Activated CD4-positive, alpha-beta memory T cell treated with anti-CD3 and anti-CD28 coated beads for 36 hours (primary cell): ENCODE data around the gene S100A2. TPM values are rescaled to one million over a fixed set of nuclear protein-coding genes. Genes with fewer than 3 reads are reported as not detected.

Experiments
- CTCF ChIA-PET: fragments of 350-600 bp; sonication (Branson Sonifier 250); formaldehyde crosslinking; loops from one replicate; lab custom pipeline; 2021; ENCODE audit warnings: antibody characterized with exemption, inconsistent platforms; lab: Charles Lee
- POLR2A ChIA-PET: fragments of 350-600 bp; sonication (Branson Sonifier 250); formaldehyde crosslinking; loops from one replicate; lab custom pipeline; 2021; ENCODE audit warnings: antibody characterized with exemption; lab: Charles Lee
- DNase-seq: peaks from one replicate; pipeline ENCODE4 v3.0.0-alpha.2; 2020
- H3K27ac Mint-ChIP-seq: one replicate; pipeline ENCODE4 v1.8.0; 2021; ENCODE audit warnings: mixed read lengths
- H3K27me3 Mint-ChIP-seq: one replicate; pipeline ENCODE4 v1.8.0; 2021; ENCODE audit warnings: mixed read lengths
- H3K36me3 Mint-ChIP-seq: one replicate; pipeline ENCODE4 v1.8.0; 2021; ENCODE audit warnings: mixed read lengths
- H3K4me1 Mint-ChIP-seq: one replicate; pipeline ENCODE4 v1.8.0; 2021; ENCODE audit warnings: low read depth, mixed read lengths
- H3K4me3 Mint-ChIP-seq: one replicate; pipeline ENCODE4 v1.8.0; 2021; ENCODE audit warnings: mild to moderate bottlenecking, mixed read lengths
- H3K9me3 Mint-ChIP-seq: one replicate; pipeline ENCODE4 v1.8.0; 2021; ENCODE audit warnings: mixed read lengths
- intact Hi-C: fragments of 100-400 bp; cut with micrococcal nuclease; formaldehyde crosslinking; loops from one replicate; pipeline ENCODE4 v1.15.1; 2023
- total RNA-seq, 2 experiments: library from RNA; stranded (reverse); gene quantifications; one replicate each; pipeline ENCODE4 v1.2.3, GENCODE V29; 2021

S100A2 gene
- total RNA-seq, 2 experiments from 2014 or later = 3.5 to 5.3 TPM

DNA sequence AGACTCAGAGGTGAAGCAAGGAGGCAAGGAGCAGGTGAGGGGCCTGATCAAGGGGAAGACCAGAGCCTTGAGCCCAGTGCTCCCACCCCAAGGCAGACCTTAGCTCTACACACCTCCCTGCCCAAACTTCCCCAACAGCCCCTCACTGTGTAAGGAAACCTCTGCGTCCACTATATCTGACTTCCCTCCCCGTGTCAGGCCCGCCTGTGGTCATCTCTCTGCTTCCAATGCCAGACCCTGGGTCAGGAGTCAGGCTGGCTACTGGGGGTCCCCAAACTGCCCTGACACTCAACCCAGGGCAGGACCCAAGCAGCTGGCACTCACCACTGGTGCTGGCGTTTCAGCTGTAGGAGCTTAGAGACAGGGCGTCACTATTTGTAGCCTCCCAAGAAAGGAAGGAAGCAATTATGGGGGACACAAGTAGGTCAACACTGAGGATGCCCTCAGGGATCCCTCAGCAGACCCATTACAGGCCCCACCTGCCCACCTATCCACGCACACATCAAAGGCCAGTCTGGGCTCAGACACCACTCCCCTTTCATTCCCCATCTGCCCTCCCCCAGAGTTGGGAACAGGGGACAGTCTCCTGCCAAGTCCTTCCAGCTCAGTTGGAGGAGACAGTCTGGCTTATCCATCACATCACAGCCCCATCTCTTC is 15.8 kb downstream of the S100A2 start:
- Mint-ChIP-seq H3K27me3 (no peaks in the 10 kb centered on the region), H3K36me3 (peaks cover 6% of the 10 kb centered on the region), H3K9me3 (no peaks in the 10 kb centered on the region), H3K27ac (no peak overlapping the region), H3K4me3 (no peak overlapping the region), H3K4me1 (peaks cover 30% of the 10 kb centered on the region)
- CTCF ChIA-PET = interaction anchor here (1.3 to 3.9 kb wide), 4 partner anchors 15 to 39 kb away, joined by 3 to 18 read pairs (median 8); no protein-coding TSS in a partner anchor
- POLR2A ChIA-PET = interaction anchor here (1.0 kb wide), 1 partner anchor 17 kb away, joined by 3 read pairs; no protein-coding TSS in a partner anchor
- intact Hi-C loops = loop anchor here (10.0 kb wide), 2 partner anchors 415 to 1515 kb away; partner anchors contain the start of genes CREB3L4, S100A11 and SLC39A1
- DNase-seq = no peak

DNA sequence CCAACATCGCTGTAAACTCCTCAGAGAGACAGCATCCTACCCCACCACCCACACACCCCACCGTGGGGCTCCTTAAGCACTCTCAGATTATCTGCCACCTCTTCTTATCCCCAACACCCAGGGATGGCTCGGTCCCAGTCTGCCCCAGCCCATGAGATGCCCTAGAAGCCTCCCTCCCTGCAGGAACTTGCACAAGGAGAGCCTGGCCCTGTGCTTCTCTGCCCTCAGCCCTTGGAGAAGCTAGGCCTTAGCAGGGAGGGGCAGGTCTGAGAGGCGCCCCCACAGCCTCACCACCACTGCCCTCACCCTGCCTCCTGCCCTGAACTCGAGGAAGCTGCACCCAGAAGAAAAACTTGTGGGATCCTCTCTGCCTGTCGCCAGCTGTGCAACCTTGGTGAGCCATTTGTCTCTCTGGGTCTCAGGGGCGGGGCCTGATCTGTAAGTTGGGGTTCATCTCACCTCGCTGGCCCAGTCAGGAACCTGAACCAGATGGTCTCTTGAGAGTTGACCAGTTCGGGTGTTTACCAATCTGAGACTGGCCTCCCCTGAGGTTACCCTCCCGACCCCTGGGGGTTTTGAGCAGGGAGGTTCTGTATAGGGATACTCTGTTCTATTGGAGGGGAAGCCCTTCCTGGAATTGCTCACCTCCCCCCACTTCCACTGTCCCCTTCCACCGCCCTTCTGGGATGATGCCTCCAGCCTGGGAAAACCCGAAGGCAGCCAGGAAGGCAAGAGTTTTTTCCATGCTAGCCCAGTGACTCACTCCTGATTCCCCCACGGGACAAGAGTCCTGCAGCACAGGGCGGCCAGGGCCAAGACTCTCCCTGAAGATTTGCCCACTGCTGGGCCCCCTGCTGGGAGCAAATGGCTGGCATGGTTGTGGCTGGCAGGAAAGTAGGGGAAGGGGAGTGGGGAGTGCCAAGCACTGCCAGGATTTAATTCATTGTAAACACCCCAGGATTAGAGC is 16.6 kb downstream of the S100A2 start, which contains the start of gene S100A3:
Gene S100A3, minus strand, starts transcription at position 537 of the 967 bp plus-strand sequence. CDS start 773 bp downstream, outside the sequence.
- H3K36me3 Mint-ChIP-seq = peaks cover 15% of the 10 kb centered on the region
- H3K9me3 Mint-ChIP-seq = no peaks in the 10 kb centered on the region
- ChIA-PET CTCF (interaction anchor here (2.0 to 3.9 kb wide), 2 partner anchors 16 to 19 kb away, joined by 9 to 18 read pairs; no protein-coding TSS in a partner anchor), POLR2A (no interaction called here)
- peaks cover 37% of the 10 kb centered on the region for H3K4me1 Mint-ChIP-seq
- intact Hi-C loops = loop anchor here (10.0 kb wide), 2 partner anchors 416 to 1514 kb away; partner anchors contain the start of genes CREB3L4, S100A11 and SLC39A1
- H3K27me3 Mint-ChIP-seq = no peaks in the 10 kb centered on the region
- H3K27ac Mint-ChIP-seq = no peak within 1 kb of the TSS
- no peak for DNase-seq
- no peak within 1 kb of the TSS for H3K4me3 Mint-ChIP-seq

DNA sequence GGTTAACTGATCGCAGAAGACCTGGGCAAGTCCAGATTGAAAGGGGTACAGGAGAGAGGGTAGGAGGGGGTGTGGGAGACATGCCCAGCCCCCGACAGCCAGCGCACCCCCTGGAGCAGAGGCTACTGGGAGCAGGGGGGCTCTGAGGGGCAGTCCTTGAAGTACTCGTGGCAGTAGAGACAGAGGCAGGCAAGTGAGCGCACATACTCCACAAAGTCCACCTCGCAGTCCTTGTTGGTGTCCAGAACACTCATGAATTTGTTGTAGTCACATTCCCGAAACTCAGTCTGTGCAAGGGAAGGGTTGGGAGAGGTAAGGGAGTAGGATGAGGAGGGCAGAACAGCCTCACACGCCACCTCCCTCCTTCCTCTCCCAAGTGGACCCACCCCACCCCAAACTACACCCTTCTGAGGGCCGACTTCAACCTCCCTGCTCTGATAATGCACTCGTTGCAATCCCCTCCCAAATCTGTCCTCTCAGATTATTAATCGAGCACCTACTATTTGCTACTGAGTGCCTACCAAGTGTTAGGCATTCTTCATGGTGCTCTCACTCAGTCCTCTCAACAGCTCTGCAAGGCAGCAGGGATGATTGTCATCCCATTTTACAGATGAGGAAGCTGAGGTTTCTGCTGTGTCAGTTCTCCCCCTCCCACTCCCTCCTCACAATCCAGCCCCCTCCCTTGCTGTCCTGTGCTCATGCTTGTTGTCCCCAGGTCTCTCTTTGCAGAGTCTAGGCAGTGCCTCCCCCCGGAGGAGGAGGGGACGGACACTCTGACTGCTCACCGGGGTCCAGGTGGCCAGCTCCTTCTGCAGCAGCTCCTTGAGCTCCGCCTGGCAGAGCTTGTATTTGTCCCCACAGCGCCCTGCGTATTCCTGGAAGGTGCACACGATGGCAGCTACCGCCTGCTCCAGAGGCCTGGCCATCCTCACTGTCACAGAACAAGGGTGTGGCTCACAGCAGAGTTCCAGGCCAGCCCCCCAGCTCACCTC is 17.8 kb downstream of the S100A2 start:
- DNase-seq = no peak
- peaks cover 49% of the 10 kb centered on the region for H3K4me1 Mint-ChIP-seq
- H3K9me3 Mint-ChIP-seq = no peaks in the 10 kb centered on the region
- ChIA-PET CTCF (interaction anchor here (3.9 to 5.4 kb wide), 2 partner anchors 15 kb away, joined by 18 to 66 read pairs; no protein-coding TSS in a partner anchor), POLR2A (no interaction called here)
- intact Hi-C loops = loop anchor here (2.0 to 10.0 kb wide), 3 partner anchors 15 to 1513 kb away; partner anchors contain the start of genes CREB3L4, S100A11 and SLC39A1
- H3K4me3 Mint-ChIP-seq = no peak overlapping the region
- H3K36me3 Mint-ChIP-seq = peaks cover 27% of the 10 kb centered on the region
- no peak overlapping the region for H3K27ac Mint-ChIP-seq
- H3K27me3 Mint-ChIP-seq = no peaks in the 10 kb centered on the region

- Mint-ChIP-seq H3K36me3 (peaks cover 30% of the 10 kb centered on the region), H3K4me3 (no peak overlapping the region), H3K27ac (peak overlapping the region; percentile 99), H3K27me3 (no peaks in the 10 kb centered on the region), H3K9me3 (no peaks in the 10 kb centered on the region), H3K4me1 (peaks cover 58% of the 10 kb centered on the region)
- DNase-seq = no peak
- ChIA-PET CTCF (interaction anchor here (3.9 to 5.4 kb wide), 2 partner anchors 14 to 22 kb away, joined by 49 to 66 read pairs; no protein-coding TSS in a partner anchor), POLR2A (interaction anchor here (3.4 to 4.2 kb wide), 2 partner anchors 13 to 87 kb away, joined by 20 to 96 read pairs; partner anchors contain the start of genes CHTOP and S100A6)
- intact Hi-C loops = loop anchor here (2.0 to 10.0 kb wide), 3 partner anchors 14 to 1512 kb away; partner anchors contain the start of genes CREB3L4, S100A11 and SLC39A1
Observed at GRCh38 chr1:153546796-153547559, 18.7 kb downstream of the S100A2 start.

GRCh38 chr1:153546371-153546770 is 19.3 kb downstream of the S100A2 start:
- intact Hi-C loops = loop anchor here (2.0 to 10.0 kb wide), 3 partner anchors 14 to 1512 kb away; partner anchors contain the start of genes CREB3L4, S100A11 and SLC39A1
- CTCF ChIA-PET = interaction anchor here (2.3 to 5.4 kb wide), 5 partner anchors 14 to 36 kb away, joined by 12 to 66 read pairs (median 28); partner anchors contain the start of gene S100A2
- H3K36me3 Mint-ChIP-seq = peaks cover 30% of the 10 kb centered on the region
- peaks cover 64% of the 10 kb centered on the region for H3K4me1 Mint-ChIP-seq
- no peaks in the 10 kb centered on the region for H3K27me3 Mint-ChIP-seq
- H3K27ac Mint-ChIP-seq = peak overlapping the region; percentile 99
- no peaks in the 10 kb centered on the region for H3K9me3 Mint-ChIP-seq
- POLR2A ChIA-PET = interaction anchor here (0.6 to 4.2 kb wide), 4 partner anchors 12 to 126 kb away, joined by 4 to 96 read pairs (median 35); partner anchors contain the start of genes CHTOP, S100A2 and S100A6
- H3K4me3 Mint-ChIP-seq = peak overlapping the region; percentile 92
- DNase-seq = no peak

- peaks cover 74% of the 10 kb centered on the region for H3K4me1 Mint-ChIP-seq
- POLR2A ChIA-PET = interaction anchor here (0.6 to 4.2 kb wide), 10 partner anchors 8 to 422 kb away, joined by 3 to 96 read pairs (median 5); partner anchors contain the start of genes CHTOP, CREB3L4, S100A2 and S100A6
- H3K27me3 Mint-ChIP-seq = no peaks in the 10 kb centered on the region
- no peaks in the 10 kb centered on the region for H3K9me3 Mint-ChIP-seq
- peak; percentile 98 for DNase-seq
- H3K36me3 Mint-ChIP-seq = peaks cover 30% of the 10 kb centered on the region
- intact Hi-C loops = loop anchor here (1.0 to 10.0 kb wide), 6 partner anchors 9 to 1511 kb away; partner anchors contain the start of genes CREB3L4, S100A11 and SLC39A1
- CTCF ChIA-PET = interaction anchor here (0.6 to 5.4 kb wide), 9 partner anchors 9 to 35 kb away, joined by 3 to 66 read pairs (median 19); partner anchors contain the start of genes S100A2 and S100A6
- peak within 1 kb of the TSS; percentile 92 for H3K4me3 Mint-ChIP-seq
- H3K27ac Mint-ChIP-seq = peak within 1 kb of the TSS; percentile 99
Observed at GRCh38 chr1:153545067-153546055, 20.3 kb downstream of the S100A2 start, which contains the start of gene S100A4. Gene S100A4 (minus strand): TSS chr1:153545806. CDS start chr1:153544794, 1,012 bp downstream.

- H3K4me3 Mint-ChIP-seq = peak overlapping the region; percentile 92
- H3K36me3 Mint-ChIP-seq = peaks cover 30% of the 10 kb centered on the region
- intact Hi-C loops = loop anchor here (1.0 to 10.0 kb wide), 5 partner anchors 8 to 1510 kb away; partner anchors contain the start of genes CREB3L4, S100A11 and SLC39A1
- CTCF ChIA-PET = interaction anchor here (0.6 to 5.4 kb wide), 9 partner anchors 9 to 34 kb away, joined by 3 to 66 read pairs (median 19); partner anchors contain the start of genes S100A2 and S100A6
- POLR2A ChIA-PET = interaction anchor here (0.9 to 4.2 kb wide), 9 partner anchors 9 to 423 kb away, joined by 3 to 96 read pairs (median 6); partner anchors contain the start of genes CHTOP, CREB3L4, S100A2 and S100A6
- H3K27me3 Mint-ChIP-seq = no peaks in the 10 kb centered on the region
- no peaks in the 10 kb centered on the region for H3K9me3 Mint-ChIP-seq
- peaks cover 82% of the 10 kb centered on the region for H3K4me1 Mint-ChIP-seq
- H3K27ac Mint-ChIP-seq = peak overlapping the region; percentile 99
- DNase-seq = no peak
Observed at GRCh38 chr1:153544453-153545066, 21.1 kb downstream of the S100A2 start.

- ChIA-PET POLR2A (interaction anchor here (1.7 to 4.2 kb wide), 4 partner anchors 10 to 90 kb away, joined by 13 to 96 read pairs (median 35); partner anchors contain the start of genes CHTOP, S100A2 and S100A6), CTCF (interaction anchor here (2.0 to 5.4 kb wide), 6 partner anchors 9 to 33 kb away, joined by 7 to 66 read pairs (median 27); partner anchors contain the start of gene S100A6)
- H3K27ac Mint-ChIP-seq = peak overlapping the region; percentile 99
- intact Hi-C loops = loop anchor here (10.0 kb wide), 2 partner anchors 421 to 1509 kb away; partner anchors contain the start of genes CREB3L4, S100A11 and SLC39A1
- no peaks in the 10 kb centered on the region for H3K9me3 Mint-ChIP-seq
- peaks cover 83% of the 10 kb centered on the region for H3K4me1 Mint-ChIP-seq
- no peaks in the 10 kb centered on the region for H3K27me3 Mint-ChIP-seq
- peak overlapping the region; percentile 92 for H3K4me3 Mint-ChIP-seq
- peaks cover 30% of the 10 kb centered on the region for H3K36me3 Mint-ChIP-seq
- no peak for DNase-seq
Observed at GRCh38 chr1:153543736-153544135, 21.9 kb downstream of the S100A2 start.
